Measurements from ENCODE around the gene TGFBI.

Gene TGFBI

DNA sequence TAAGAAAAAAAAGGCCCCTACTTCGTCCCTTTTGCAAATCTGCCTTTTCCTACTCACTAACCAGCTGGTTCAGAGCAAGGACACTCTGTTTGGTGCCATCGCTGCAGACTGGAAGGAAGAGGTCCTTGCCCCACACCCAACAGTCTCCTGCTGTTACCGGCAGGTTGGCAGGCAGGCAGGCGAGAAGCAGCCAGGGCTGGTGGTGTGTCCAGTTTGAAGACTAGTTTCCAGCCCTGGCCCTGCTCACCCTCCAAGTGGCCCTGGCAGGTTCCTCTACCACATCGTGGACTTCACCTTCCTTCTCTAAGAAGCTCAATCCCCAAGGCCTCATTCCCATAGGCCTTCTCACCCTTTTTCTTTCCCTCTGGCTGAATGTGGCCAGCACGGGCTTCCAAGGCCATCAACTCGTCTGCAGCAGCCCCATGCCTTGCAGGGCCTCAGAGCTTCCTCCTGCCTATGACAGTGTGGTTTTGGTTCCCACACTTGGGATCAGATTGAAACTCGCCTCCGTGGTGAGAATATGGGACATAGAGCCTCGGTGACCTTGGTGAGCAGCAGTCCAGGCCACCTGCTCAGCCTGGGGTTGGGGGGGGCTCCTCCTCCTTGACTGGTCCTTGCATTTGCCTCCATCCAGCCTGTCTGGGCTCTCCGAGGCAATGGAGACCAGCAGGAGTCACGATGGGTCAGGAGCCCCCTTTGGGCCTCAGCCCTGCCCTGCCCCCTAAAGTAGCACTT is 22.9 kb downstream of the TGFBI start:
- DNase-seq: no peak

DNA sequence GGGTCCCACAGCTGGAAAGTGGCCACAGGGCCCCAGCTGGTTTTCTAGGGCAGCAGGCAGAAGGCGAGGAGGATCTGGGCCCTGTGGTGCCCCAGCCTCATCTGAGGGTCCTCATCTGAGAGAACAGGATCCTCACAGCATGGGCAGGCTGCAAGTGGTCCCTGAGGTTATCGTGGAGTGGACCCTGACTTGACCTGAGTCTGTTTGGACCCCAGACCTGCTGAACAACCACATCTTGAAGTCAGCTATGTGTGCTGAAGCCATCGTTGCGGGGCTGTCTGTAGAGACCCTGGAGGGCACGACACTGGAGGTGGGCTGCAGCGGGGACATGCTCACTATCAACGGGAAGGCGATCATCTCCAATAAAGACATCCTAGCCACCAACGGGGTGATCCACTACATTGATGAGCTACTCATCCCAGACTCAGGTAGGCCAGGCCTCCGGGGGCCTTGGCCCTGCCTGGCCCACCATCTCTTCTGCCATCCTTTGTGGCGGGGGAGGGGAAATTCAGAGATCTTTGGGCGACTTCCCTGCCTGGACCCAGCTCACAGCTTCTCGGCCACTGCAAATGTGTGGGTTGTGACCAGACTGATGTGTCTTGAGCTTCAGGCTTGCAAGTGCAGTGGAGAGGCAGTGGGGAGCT is 24.0 kb downstream of the TGFBI start:
- DNase-seq: no peak

DNA sequence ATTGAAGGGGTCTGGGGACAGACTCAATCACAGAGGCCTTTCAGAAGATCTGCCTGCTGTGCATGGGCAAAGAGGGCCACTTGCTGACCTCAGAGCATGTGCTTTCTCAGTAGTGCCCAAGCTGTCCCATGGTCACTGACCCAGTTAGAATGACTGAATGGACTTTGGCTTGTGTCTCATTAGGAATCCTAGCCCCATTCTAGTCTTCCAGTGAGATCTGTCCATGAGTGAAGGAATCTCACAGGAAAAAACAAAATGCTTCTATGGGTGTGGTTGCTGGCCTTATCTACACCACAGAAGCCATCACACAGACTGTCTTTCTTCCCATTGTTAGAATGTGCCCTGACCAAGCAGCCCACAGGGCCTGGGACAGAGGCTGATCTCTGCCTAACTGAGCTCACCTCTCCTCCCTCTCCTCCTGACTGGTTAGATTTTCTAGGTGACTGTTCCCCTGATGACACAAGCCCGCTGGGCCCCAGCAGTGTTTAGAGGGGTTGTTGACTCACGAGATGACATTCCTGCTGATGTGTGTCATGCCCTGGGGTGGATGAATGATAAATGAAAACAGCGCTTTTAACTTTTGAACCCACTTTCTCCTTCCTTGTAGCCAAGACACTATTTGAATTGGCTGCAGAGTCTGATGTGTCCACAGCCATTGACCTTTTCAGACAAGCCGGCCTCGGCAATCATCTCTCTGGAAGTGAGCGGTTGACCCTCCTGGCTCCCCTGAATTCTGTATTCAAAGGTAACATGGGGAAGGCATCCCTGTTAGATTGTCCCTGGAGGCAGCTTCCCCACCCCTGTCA is 24.8 kb downstream of the TGFBI start:
- no peak for DNase-seq

DNA sequence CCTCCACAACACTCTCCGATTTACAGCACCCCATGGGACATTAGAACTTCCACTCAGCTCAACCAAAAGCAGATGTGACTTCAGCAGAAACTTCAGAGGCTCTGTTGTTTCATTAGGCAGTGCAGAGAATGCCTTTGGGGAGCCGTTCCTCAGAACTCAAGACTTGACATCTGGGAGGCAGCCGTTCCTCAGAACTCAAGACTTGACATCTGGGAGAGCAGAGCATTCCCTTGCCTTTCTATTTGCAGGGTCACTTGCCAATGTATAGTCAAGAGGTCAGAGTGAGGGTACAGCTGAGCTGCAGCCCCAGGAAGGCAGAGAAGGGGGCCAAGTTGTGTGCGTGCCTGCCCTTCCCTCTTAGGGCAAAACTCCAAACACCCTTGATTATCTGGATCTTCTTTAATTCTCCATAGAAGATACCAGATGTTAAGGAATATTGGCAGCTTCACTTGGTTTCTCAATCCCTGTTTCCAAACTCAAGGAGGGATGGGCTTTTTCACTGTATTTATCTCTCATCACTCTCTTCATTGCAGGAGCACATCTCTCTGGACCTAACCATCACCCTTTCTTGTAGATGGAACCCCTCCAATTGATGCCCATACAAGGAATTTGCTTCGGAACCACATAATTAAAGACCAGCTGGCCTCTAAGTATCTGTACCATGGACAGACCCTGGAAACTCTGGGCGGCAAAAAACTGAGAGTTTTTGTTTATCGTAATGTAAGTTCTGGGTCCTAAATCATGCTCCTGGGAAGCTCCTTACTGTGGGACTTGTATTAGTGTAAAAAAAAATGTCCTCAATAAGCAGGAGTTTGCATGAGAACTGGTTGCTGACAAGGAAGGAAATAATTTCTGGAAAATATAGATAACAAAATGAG is 25.6 kb downstream of the TGFBI start:
- no peak for DNase-seq

DNA sequence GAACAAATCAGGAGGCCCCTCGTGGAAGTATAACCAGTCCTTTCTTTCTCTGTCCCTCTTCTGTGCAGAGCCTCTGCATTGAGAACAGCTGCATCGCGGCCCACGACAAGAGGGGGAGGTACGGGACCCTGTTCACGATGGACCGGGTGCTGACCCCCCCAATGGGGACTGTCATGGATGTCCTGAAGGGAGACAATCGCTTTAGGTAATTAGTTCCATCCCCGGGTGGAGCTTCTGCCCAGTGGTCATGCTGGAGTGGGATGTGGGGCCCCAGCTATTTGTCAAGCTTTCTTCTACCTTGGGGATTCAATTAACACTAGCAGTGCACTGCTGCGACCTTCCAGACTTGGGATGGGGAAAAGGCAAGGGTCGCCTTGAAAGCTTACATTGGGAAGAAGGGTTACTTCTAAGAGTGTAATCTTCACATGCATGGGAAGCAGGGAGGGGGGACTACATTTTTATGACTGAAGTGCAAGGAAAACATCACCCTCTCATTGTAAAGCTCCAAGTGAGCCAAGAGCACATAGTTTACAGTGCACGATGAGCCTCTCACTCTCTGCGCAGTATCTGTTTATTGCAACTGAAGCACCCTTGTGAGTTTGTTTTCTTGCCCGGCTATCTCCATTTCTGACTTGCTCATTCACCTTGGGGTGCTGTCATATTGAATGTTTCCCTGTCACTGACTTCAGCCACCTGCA is 27.0 kb downstream of the TGFBI start:
- DNase-seq: no peak

DNA sequence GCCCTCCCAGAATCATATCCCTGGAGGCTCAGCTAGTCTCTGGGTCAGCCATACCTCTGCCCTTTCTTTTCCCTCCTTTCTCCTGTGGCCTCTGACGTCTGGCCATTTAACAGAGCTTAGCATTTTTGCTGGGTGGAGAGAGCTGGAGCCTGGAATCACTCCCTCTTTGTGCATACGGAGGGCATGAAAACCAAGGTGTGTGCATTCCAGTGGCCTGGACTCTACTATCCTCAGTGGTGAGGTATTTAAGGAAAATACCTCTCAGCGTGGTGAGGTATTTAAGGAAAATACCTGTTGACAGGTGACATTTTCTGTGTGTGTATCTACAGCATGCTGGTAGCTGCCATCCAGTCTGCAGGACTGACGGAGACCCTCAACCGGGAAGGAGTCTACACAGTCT is 27.5 kb downstream of the TGFBI start:
- DNase-seq: no peak

DNA sequence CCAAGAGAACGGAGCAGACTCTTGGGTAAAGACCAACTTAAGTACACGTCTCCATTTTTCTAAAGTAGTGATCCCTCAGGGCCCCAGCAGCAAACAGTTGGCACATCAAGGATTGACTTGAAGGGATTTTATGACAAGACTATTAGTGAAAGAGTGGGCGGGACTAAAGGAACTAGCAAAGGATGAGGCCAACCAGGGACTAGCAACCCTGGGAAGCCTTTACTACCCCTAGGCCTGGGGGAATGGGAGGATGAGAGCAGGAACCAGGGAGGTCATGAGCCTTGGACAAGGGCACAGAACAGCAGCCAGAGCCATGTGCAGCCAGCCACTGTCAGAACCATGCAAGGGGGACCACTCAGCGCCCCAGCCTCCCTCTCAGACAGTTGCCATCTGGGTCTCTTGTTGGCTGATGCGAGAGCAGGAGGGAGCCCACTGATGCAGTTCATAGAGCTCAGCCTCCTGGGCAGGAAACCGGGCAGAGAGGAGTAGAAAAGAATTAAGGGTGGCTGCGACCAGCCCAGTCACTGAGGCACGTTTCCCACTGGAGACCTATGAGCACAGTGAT is 28.1 kb downstream of the TGFBI start:
- DNase-seq: no peak

DNA sequence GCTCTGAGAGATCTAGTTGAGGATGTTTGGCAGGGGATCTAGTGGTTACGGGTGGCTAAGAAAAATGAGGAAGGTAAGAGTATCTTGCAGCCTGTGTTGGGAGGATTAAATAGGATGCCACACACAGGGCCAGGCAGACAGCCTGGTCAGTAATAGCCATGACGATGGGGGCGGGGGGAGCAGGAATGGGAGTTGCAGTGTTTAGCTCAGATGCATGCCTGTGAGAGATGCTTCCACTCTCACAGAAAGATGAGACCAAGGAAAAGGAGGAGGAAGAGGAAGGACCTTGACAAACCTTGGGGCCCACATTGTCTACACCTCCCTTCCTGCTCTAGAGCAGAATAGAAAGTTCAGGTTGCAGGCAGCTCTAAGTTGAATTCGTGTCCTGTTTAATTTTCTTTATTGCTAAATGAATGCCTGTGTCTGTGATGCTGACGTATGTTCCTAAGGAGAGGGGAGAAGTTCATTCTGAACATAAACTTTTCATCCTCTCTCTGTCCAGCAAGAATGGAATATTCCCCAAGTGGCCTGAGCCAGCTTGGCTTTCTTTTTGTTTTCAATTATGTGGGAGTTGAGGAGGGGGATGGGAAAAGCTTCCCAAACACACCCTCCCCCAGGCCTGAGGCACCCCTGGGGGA is 28.7 kb downstream of the TGFBI start:
- DNase-seq: no peak

DNA sequence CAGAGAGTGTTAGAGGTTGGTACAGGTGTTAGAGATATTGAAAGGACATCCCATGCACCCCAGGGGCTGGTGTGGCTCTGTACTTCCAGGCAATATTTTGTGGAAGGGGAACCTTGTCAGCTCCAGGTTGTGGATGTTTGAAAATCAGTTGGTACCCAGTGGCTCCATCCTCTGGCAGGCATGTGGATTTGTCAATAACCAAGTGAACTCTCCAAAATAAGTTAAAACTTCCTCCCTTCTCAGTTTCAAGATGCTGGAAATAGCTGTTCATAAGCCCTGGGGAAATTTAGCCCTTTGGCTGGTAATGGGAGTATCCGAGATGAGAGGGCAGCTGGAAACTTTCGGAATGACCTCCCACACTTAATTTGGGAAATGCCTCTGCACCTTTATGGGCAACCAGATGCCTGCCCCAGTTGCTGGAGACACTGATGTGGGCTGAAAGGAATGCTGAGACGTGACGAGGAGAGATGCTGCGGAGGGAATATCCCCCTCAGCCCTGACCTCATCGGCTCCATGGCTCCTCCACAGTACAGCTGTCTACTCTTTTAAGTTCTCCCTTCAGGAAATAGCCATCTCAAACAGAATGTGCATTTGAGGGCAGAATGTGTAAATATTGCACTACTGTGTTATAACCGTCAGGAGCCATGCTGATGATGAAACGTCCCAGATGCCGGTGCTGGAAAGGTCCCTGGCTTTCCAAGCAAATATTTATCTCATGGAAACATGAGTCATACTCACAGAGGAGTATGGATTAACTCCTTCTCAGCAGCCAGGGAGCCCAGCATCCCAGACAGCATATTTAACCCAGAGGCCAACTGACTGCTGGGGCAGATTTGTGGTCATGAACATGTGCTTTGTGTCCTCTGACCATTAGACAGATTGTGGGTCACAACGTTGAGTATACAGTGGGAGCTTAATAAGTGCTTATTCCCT is 29.5 kb downstream of the TGFBI start:
- DNase-seq: no peak

DNA sequence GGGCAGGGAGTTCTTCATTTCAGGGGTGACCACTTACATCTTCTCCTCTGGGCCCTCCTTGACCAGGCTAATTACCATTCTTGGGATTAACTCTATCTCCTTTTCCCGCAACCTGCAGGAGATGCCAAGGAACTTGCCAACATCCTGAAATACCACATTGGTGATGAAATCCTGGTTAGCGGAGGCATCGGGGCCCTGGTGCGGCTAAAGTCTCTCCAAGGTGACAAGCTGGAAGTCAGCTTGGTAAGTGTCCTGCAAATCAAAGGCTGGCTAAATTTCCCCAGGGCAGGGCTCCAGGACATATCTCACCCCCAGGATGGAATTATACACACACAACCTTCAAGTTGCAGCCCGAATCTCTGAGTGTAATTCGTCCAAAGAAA is 30.2 kb downstream of the TGFBI start:
- no peak for DNase-seq

DNA sequence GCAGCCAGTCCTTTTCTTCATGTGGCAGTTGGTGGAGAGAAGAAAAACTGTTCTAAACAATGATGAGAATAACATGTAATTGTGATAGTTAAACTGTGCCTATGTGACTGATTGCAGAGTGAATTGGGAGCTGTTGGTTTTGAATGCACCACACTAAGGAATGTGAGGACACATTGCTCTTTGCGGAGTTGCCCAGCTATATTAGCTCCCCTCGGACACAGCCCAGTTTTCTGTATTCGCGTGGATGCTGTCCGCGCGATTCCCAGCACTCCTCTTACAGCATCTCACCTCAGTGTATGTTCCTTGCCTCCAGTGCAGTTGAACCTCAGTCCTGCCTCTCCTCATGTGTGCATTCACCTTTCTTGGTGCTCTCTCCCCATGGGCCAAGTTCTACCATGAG is 32.2 kb downstream of the TGFBI start:
- no peak for DNase-seq

DNA sequence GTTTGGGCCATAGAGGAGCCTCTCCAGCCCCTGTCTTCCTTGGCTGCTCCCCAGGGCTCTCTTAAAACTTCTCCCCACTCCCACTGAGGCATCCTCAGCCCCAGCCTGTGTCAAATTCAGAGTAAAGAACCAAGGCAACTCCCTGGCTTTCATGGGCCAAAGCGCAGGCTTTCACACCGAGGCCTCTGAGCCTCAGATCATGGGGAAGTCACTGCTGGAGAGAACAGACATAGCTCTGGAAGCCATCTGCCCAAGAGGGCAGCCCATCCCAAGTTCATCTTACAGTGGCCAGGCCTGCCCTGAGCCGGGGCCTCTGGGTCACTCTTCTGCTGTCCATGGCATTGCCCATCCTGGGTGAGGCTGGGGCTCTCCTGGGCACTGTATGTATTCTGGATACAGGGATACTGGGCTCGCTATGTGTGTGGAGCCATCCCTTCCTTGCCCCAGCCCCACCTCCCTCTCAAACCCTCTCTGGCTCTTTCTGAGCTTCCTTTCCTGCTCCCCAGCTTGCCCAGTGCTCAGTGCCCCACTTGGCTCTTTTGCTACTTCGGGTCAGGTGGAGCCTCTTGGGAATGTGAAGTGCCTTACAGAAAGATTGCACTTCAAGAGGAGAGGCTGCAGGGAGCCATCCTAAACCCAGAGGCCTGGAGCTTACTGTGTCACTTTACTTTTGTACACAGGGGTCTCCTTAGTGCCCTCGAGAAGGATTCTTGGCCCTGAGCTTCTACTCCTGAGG is 33.0 kb downstream of the TGFBI start:
- DNase-seq: no peak

DNA sequence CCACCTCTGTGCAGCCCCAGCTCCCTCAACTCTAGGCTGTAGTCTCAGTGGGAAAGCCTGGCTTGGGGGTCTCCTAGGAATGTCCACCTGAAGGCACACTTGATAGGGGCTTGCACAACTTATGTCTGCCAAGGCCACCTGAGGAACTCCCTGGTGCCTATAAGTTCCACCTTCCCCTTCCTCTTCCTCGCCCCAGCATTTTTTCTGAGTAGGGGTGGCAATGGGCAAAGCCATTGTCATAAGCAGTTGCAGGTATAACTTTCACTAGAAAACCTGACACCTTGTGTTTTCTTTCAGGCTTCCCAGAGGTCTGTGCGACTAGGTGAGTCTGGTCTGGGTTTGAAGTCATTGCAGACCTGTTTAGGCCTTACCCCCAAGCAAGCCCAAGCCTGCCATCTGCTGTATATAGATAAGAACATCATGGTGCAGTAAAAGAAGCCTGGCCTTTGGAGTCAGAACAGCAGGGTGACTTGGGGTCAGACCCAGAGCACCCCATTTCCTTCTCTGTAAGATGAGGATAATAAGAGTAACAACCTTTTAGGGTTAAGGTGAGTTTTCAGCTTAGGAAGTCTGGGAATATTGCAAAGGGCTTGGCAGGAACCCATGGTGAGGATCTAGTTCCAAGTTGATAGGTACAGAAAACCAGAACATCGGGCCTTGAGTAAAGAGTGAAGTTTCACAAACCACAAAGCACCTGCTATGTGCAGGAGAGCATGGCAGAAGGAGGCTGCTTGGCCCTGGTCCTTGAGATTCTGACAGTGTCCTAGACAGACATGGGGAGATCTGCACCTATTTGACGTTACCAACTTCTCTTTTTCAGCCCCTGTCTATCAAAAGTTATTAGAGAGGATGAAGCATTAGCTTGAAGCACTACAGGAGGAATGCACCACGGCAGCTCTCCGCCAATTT is 33.8 kb downstream of the TGFBI start:
- DNase-seq: peak; percentile 4

DNA sequence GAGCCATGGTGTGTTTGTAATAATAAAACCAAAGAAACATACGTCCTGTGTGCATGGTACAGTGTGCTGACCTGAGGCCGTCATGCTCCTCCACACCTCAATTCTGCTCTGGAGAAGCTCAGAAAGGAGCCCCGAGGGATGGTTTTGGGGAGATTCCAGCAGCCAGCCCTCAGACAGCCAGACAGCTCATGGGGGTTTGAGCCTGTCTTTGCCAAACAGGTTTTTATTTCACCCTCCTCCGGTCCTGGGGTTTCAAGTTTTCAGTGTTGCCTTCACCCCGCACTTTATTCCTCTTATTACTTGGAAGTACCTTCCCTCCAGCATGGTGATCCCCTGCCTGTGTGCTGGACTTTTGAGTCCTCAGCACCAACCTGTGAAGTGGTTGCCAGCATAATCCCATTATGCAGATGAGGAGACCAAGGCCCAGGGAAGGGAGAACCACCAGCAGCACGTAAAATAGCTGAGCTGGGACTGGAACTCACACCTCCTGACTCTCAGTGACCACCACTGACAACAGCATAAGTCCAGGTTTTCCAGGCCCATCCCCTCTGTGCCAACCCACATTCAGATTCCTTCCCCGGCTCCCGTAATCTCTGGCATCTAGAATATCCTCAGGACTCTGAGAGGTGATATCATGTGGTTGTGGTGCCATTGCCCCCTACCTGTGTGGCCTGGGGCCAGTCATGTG is 35.1 kb downstream of the TGFBI start:
- no peak for DNase-seq

DNA sequence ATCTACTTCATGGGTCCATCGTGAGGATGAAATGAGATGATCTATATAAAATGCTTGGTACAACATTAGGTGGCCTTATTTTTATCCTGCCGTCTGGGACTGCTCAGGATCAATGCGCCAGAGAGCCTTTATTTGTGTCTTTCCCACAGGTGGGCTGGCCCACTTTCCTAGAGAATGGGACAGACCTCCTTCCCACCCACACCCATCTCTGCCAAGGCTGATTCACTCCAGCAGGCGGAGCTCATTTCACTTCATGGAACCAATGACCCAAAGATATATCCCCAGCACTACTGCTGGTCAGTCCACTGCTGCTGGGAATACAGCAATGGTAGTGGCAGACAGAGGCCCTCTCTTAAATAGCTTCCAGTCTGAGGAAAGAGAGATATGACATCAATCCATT is 35.7 kb downstream of the TGFBI start:
- DNase-seq: no peak

DNA sequence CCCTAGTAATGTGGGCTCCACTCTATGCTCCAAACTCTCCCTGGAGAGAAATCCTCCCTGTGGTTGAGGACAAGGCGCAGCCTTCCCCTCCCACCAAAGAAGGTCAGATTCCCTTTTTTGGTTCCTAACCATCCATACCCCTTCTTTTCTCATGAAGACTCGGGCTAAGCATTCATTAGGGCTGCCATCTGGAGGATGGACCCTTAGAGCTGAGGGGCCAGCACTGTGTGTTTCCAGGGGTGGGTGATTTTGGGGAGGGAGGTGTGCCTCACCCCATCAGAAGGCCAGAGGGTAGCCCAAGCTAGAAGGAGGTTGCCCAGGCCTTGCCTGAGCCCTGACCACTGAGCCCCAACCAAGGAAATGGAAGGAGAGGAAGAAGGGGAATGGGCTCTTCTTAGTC is 36.8 kb downstream of the TGFBI start:
- no peak for DNase-seq

DNA sequence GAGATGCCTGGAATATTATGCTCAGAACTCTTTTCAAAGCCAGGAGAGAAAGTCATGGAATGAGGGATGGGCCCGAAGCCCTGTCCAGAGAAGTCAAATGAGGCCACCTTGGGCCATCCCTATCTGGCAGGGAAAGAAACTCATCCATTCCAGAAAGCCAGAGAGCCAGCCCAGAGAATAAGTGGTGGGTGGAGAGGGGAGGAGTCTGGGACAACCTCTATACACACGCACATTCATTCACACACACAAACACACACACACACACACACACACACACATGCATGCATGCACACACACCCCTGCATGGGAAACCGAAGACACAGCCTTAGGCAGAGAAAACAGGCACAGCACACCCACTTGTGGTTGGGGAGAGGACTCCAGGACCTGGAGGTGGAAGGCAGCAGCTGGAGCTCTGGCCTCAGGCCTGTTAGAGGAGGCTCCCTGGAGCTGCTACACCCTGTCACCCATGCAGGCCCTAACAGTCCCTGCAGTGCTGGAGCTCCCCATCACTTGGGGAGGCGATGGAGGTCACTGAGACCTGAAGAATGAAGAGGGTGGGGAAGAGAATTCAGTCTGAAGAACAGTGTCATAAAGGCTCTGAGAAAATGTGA is 38.0 kb downstream of the TGFBI start:
- no peak for DNase-seq

All from midbrain (tissue), 1 donor.